ENCODE measurements around the gene P3H4.

DNA sequence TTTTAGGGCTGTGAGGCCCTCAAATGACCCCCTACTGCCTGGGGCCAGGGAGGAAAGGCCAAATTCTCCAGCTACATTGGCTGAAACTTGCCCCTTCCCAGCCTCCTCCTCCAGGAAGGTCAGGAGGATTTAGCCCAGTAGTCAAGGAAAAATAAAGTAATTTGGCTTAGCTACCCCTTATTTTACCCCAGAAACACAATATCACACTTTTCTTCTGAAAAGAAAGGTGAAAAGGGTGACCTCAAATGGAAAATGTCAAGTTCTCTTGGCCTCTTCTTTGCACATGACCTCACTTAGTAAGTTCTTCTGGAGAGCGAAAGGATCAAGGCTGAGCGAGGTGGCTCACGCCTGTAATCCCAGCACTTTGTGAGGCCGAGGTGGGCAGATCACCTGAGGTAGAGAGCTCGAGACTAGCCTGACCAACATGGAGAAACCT lies 17.2 kb downstream of the P3H4 start:
- TF ChIP-seq POLR2A (IDR thresholded peaks at IDR 0.05): no peak
- TF ChIP-seq, protein P1, sequence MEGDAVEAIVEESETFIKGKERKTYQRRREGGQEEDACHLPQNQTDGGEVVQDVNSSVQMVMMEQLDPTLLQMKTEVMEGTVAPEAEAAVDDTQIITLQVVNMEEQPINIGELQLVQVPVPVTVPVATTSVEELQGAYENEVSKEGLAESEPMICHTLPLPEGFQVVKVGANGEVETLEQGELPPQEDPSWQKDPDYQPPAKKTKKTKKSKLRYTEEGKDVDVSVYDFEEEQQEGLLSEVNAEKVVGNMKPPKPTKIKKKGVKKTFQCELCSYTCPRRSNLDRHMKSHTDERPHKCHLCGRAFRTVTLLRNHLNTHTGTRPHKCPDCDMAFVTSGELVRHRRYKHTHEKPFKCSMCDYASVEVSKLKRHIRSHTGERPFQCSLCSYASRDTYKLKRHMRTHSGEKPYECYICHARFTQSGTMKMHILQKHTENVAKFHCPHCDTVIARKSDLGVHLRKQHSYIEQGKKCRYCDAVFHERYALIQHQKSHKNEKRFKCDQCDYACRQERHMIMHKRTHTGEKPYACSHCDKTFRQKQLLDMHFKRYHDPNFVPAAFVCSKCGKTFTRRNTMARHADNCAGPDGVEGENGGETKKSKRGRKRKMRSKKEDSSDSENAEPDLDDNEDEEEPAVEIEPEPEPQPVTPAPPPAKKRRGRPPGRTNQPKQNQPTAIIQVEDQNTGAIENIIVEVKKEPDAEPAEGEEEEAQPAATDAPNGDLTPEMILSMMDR (IDR thresholded peaks at IDR 0.05): no peak
